Activated CD4-positive, alpha-beta T cell treated with anti-CD3 and anti-CD28 coated beads for 36 hours (primary cell): ENCODE data around the gene ITGB8. TPM values are rescaled to one million over a fixed set of nuclear protein-coding genes. Genes with fewer than 3 reads are reported as not detected.

Experiments used
- ATAC-seq: fragments of 200-7000 bp; cut with Tn5 transposase; one replicate; pipeline ENCODE4 v1.10.0; 2021; ENCODE audit warnings: mild to moderate bottlenecking, moderate library complexity
- CTCF ChIA-PET: fragments of 350-600 bp; sonication (Branson Sonifier 250); formaldehyde crosslinking; loops from one replicate; lab custom pipeline; 2021; ENCODE audit warnings: antibody characterized with exemption; lab: Charles Lee
- POLR2A ChIA-PET: fragments of 350-600 bp; sonication (Branson Sonifier 250); formaldehyde crosslinking; loops from one replicate; lab custom pipeline; 2021; ENCODE audit warnings: antibody characterized with exemption, inconsistent platforms; lab: Charles Lee
- DNase-seq: peaks from one replicate; pipeline ENCODE4 v3.0.0-alpha.2; 2020
- H3K27ac Mint-ChIP-seq: one replicate; pipeline ENCODE4 v1.8.0; 2021; ENCODE audit warnings: mixed read lengths
- H3K27me3 Mint-ChIP-seq: one replicate; pipeline ENCODE4 v1.8.0; 2021; ENCODE audit warnings: mixed read lengths
- H3K36me3 Mint-ChIP-seq: one replicate; pipeline ENCODE4 v1.8.0; 2021; ENCODE audit warnings: low read depth, mixed read lengths
- H3K4me1 Mint-ChIP-seq: one replicate; pipeline ENCODE4 v1.8.0; 2021; ENCODE audit warnings: mixed read lengths
- H3K4me3 Mint-ChIP-seq: one replicate; pipeline ENCODE4 v1.8.0; 2021; ENCODE audit warnings: mild to moderate bottlenecking, moderate library complexity, mixed read lengths
- H3K9me3 Mint-ChIP-seq: one replicate; pipeline ENCODE4 v1.8.0; 2021; ENCODE audit warnings: low read depth, mixed read lengths
- intact Hi-C, 2 experiments: fragments of 100-400 bp; cut with DNase I in 1 of 2; cut with micrococcal nuclease in 1 of 2; formaldehyde crosslinking; loops; one replicate each; pipeline versions ENCODE4 v1.14.2 to v1.15.1; 2022 to 2024; cut with DNase I, micrococcal nuclease
- total RNA-seq, 2 experiments: library from RNA; stranded (reverse); gene quantifications; one replicate each; pipeline ENCODE4 v1.2.3, GENCODE V29; 2021

The ITGB8 gene
- under 1 TPM in 1 of 2 experiments, not detected in 1; 0.07 TPM for total RNA-seq

DNA sequence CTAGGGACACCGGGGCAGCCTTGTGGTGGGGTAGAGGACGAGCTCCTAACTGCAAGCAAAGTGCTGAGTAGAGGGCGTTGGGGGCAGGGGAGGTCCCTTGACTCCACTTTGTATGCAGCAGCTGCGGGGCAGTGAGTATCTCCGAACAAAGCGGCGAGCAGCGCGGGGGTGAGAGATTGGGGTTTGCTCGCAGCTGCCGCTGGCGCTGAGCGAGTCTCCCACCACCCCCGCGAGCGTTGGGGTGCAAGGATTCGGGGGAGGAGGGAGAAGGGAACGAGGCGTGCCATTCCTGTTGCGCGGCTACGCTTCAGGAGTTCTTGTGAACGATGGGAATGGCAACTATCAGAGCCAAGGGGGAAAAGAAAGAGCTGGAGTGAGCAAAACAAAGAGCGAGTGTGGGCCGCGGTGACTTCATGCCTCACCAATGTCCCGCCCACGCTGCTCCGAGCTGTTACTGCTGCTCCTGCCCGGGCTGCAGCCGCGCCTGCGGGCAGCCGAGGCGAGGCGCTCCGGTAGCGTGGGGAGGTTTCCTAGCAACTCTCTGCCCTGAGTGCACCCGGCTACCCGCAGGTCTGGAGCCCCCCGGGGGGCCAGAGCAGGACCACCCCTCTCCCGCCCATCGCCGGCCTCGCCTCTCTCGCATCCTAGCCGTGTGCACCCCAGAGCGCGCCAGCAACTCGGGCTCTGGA is at the start of gene ITGB8:
Gene ITGB8, plus strand, starts transcription at position 662 of the 689 bp plus-strand sequence. CDS start 907 bp downstream, outside the sequence.
- POLR2A ChIA-PET, result interaction anchor here (0.9 kb wide), 1 partner anchor 621 kb away, joined by 3 read pairs; the partner anchor contains the start of gene POLR1F
- DNase-seq, result peak; percentile 92
- peaks cover 50% of the 10 kb centered on the region for H3K27me3 Mint-ChIP-seq
- CTCF ChIA-PET, result interaction anchor here (0.6 to 0.7 kb wide), 3 partner anchors 11 to 621 kb away, joined by 3 read pairs; no protein-coding TSS in a partner anchor
- no peaks in the 10 kb centered on the region for H3K36me3 Mint-ChIP-seq
- H3K9me3 Mint-ChIP-seq, result no peaks in the 10 kb centered on the region
- H3K4me3 Mint-ChIP-seq, result peak within 1 kb of the TSS; percentile 73
- peaks cover 20% of the 10 kb centered on the region for H3K4me1 Mint-ChIP-seq
- H3K27ac Mint-ChIP-seq, result peak within 1 kb of the TSS; percentile 40
- peak; percentile 84 for ATAC-seq
- intact Hi-C loops, result loop anchor here (5.0 kb wide), 3 partner anchors 173 to 1212 kb away; partner anchors contain the start of genes DNAH11 (in 1 of the 2) and POLR1F (in 1 of the 2)

DNA sequence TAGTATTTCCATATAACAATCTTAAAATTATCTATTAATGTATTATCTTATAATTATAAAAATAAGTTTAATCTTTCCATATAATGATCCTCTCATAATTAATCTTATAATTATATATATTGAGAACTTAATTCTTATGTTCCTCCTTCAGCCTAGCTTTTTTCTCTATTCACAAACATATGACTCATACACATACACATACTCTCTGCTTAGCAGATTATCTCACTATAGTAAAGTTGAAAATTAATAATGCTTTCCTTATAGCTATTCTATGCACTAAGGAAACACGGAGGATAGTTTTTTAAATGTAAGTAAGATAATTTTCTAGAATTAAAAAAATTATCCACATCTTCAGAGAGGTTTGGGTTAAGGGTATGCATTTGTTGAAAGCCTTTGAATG is 47.7 kb upstream of the ITGB8 start:
- intact Hi-C loops, result no loop called here
- Mint-ChIP-seq H3K36me3 (no peaks in the 10 kb centered on the region), H3K4me3 (no peak overlapping the region), H3K27ac (no peak overlapping the region), H3K4me1 (no peaks in the 10 kb centered on the region), H3K27me3 (no peaks in the 10 kb centered on the region), H3K9me3 (no peaks in the 10 kb centered on the region)
- no peak for DNase-seq
- POLR2A ChIA-PET, result no interaction called here
- no peak for ATAC-seq
- CTCF ChIA-PET, result no interaction called here

DNA sequence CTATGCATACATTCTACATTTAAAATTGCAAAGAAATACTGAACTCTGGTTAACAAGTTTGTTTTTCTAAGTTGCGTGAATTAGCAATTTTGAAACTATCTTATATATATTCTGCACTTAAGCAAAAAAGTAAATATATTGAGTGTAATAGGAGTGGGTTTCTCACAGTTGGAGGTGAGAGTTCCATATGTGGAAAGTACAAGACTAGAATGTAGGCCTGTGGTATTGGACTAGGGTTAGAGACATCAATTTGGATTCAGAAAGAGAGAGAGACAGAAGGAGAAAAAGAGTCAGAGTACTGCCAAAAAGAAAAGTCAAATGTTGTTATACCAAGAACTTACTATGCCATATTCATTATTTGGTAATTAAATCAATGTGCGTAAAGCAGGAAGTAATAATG is 47.3 kb upstream of the ITGB8 start:
- Mint-ChIP-seq H3K27ac (no peak overlapping the region), H3K4me3 (no peak overlapping the region), H3K27me3 (no peaks in the 10 kb centered on the region), H3K4me1 (no peaks in the 10 kb centered on the region), H3K9me3 (no peaks in the 10 kb centered on the region), H3K36me3 (no peaks in the 10 kb centered on the region)
- intact Hi-C loops, result no loop called here
- ChIA-PET CTCF (no interaction called here), POLR2A (no interaction called here)
- ATAC-seq, result no peak
- no peak for DNase-seq

DNA sequence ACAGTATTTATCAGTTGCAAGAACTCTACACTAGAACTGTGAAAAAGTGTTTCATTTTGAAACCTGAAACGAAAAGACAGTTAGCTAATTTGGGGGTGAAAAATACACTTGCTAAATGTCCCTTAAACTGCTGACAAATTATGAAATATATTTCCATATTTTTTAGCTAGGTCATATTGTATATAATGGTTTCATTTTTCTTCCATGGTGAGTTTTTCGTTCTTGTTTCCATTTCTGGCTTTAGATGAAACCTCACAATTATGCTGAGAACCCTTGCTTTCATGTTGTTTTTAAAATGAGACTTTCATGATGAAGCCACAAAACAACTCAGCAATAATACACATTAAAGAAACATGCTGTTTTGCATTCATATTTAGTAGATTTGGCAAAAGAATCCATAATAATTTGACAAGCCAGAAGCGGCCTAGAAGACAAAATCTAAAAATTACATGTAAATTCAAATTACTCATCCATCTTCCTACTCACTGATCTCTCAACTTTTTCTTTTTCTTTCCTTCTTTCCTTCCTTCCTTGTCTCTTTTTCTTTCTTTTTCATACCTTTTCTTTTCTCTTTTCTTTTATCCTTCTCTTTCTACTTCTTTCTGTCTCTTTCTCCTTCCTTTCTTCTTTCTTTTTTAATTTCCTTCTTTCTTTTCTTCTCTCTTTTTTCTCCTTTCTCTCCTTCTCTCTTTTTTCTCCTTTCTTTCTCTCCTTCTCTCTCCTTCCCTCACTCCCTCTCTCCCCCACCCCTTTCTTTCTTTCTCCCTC is 46.5 kb upstream of the ITGB8 start:
- ATAC-seq (no peak), DNase-seq (no peak)
- intact Hi-C loops, result no loop called here
- Mint-ChIP-seq H3K27ac (no peak overlapping the region), H3K4me3 (no peak overlapping the region), H3K9me3 (no peaks in the 10 kb centered on the region), H3K4me1 (no peaks in the 10 kb centered on the region), H3K27me3 (no peaks in the 10 kb centered on the region), H3K36me3 (no peaks in the 10 kb centered on the region)
- CTCF ChIA-PET, result no interaction called here
- POLR2A ChIA-PET, result no interaction called here

DNA sequence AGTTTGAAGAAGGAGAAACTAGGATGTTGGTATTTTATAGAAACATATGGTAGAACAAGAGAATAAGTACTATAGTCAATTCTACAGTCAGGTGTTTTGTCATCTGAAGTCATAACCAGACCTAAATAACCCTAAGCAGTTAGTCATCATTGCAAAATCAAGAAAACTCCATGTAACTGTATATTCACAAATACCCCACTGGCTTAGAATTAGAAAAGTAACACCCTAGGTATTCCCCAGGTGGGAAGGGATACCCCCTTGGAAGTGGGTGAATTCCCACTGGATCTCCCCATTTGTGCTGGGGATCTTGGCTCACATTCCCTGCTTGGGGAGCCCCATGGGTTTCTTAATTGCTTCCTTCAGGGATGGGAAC is 45.9 kb upstream of the ITGB8 start:
- no peaks in the 10 kb centered on the region for H3K27me3 Mint-ChIP-seq
- no peak overlapping the region for H3K27ac Mint-ChIP-seq
- no peak overlapping the region for H3K4me3 Mint-ChIP-seq
- ChIA-PET CTCF (no interaction called here), POLR2A (no interaction called here)
- intact Hi-C loops, result no loop called here
- H3K36me3 Mint-ChIP-seq, result no peaks in the 10 kb centered on the region
- DNase-seq (no peak), ATAC-seq (no peak)
- no peaks in the 10 kb centered on the region for H3K4me1 Mint-ChIP-seq
- no peaks in the 10 kb centered on the region for H3K9me3 Mint-ChIP-seq

DNA sequence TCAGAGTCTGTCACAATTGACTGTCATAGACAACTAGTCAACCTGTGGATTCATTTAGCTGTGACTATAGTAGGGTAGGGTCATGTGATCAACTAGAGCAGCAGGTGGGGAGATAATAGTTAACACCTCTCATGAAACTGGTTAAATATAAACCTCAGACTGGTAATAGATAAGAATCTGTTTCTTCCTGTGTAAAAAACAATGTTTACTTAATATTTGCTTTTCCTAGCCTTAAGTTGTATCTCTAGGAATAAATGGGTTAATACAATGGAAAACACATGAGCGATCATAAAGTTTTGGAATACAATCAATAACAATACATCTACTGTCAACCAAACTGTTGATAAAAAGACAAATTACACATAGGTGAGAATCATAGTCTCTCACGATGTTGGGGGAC is 43.4 kb upstream of the ITGB8 start:
- H3K27ac Mint-ChIP-seq, result no peak overlapping the region
- no peak for DNase-seq
- ChIA-PET CTCF (interaction anchor here (0.6 kb wide), 1 partner anchor 120 kb away, joined by 3 read pairs; no protein-coding TSS in a partner anchor), POLR2A (no interaction called here)
- H3K27me3 Mint-ChIP-seq, result no peaks in the 10 kb centered on the region
- no peak for ATAC-seq
- no peaks in the 10 kb centered on the region for H3K9me3 Mint-ChIP-seq
- H3K4me3 Mint-ChIP-seq, result no peak overlapping the region
- no peaks in the 10 kb centered on the region for H3K36me3 Mint-ChIP-seq
- intact Hi-C loops, result no loop called here
- H3K4me1 Mint-ChIP-seq, result no peaks in the 10 kb centered on the region

DNA sequence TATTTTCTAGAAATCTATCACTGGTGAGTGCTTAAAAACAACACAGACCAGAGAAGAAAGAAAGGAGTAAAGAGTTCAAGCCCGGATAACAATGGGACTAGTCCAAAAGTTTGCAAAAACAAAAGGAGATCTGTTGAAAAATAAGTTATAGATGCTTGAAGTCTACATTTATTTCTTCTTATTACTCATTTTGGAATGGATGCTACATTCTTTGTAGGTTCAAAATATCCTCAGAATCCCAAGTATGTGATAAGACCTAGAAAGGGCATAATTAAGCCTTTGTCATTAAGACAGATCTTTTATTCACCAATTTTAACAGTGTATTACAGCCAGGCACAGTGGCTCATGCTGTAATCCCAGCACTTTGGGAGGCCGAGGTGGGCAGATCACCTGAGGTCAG is 42.7 kb upstream of the ITGB8 start:
- Mint-ChIP-seq H3K27ac (no peak overlapping the region), H3K27me3 (no peaks in the 10 kb centered on the region), H3K9me3 (no peaks in the 10 kb centered on the region), H3K4me1 (no peaks in the 10 kb centered on the region), H3K4me3 (no peak overlapping the region), H3K36me3 (no peaks in the 10 kb centered on the region)
- intact Hi-C loops, result no loop called here
- no peak for ATAC-seq
- CTCF ChIA-PET, result interaction anchor here (0.6 kb wide), 1 partner anchor 119 kb away, joined by 3 read pairs; no protein-coding TSS in a partner anchor
- POLR2A ChIA-PET, result no interaction called here
- no peak for DNase-seq

DNA sequence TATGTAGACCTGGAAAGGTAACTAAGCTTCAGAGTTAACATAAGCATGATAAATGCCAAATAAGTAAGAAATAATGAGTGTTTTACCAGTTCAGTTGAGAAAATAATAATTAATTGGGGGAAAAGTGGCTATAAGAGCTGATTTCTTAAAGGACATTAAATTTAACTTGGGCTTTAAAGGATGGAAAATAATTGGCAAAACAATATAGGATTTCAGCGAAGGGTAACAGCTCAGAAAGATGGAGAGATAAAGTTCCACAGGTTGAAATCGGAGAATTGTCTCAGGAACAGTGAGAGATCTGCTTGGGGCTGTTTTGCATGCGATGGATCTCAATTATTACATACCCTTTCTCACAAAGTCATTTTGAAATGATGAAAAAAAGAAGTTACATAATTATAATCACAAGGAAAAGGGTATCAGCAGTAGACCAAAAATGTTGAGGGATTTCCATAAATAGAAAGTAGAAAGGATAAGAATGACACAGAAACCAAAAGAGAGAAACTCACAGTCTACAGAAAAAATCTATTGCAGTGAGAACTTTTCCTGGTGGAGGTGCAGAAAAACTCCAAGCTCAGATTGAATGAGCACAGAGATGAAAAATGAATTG is 40.1 kb upstream of the ITGB8 start:
- intact Hi-C loops, result no loop called here
- ATAC-seq, result no peak
- H3K36me3 Mint-ChIP-seq, result no peaks in the 10 kb centered on the region
- H3K9me3 Mint-ChIP-seq, result no peaks in the 10 kb centered on the region
- no peaks in the 10 kb centered on the region for H3K4me1 Mint-ChIP-seq
- ChIA-PET POLR2A (no interaction called here), CTCF (no interaction called here)
- H3K27ac Mint-ChIP-seq, result no peak overlapping the region
- no peak overlapping the region for H3K4me3 Mint-ChIP-seq
- no peak for DNase-seq
- H3K27me3 Mint-ChIP-seq, result no peaks in the 10 kb centered on the region

DNA sequence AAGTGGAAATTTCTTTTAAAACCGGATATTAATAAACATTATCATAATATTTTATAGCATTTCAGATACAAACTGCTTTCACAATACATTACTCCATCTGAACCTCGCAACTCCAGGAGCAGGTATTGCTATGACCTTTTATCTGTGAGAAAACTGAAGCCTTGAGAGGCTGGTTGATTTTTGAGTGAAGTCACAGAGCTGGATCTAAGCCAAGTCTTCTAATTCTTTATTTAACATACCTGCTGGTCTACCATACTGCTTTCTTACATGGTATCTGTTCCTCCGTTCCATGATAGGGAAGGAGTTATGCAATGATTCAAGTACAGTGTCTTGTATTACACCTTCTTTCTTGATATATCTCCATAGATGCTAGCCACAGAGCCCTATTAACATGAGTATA is 37.4 kb upstream of the ITGB8 start:
- Mint-ChIP-seq H3K4me3 (no peak overlapping the region), H3K9me3 (no peaks in the 10 kb centered on the region), H3K27me3 (no peaks in the 10 kb centered on the region), H3K4me1 (no peaks in the 10 kb centered on the region), H3K36me3 (no peaks in the 10 kb centered on the region), H3K27ac (no peak overlapping the region)
- DNase-seq, result no peak
- no peak for ATAC-seq
- ChIA-PET POLR2A (no interaction called here), CTCF (no interaction called here)
- intact Hi-C loops, result no loop called here

DNA sequence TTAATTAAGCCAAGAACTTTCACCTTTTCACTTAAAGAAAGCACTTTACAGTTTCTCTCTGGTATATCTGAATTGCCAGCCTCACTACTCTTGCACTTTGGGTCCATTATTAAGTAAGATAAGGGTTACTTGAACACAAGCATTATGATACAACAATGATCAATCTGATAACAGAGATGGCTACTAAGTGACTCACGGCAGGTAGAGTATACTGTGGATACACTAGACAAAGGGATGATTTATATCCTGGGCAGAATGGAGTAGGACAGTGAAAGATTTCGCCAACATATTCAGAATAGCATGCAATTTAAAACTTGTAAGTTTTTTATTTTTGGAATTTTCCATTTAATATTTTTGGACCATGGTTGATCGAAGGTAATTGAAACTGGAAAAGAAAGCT is 34.3 kb upstream of the ITGB8 start:
- H3K4me1 Mint-ChIP-seq, result peaks cover 6% of the 10 kb centered on the region
- no peaks in the 10 kb centered on the region for H3K27me3 Mint-ChIP-seq
- no peak overlapping the region for H3K4me3 Mint-ChIP-seq
- DNase-seq (no peak), ATAC-seq (no peak)
- no peaks in the 10 kb centered on the region for H3K36me3 Mint-ChIP-seq
- POLR2A ChIA-PET, result no interaction called here
- intact Hi-C loops, result no loop called here
- H3K9me3 Mint-ChIP-seq, result no peaks in the 10 kb centered on the region
- CTCF ChIA-PET, result no interaction called here
- H3K27ac Mint-ChIP-seq, result no peak overlapping the region

DNA sequence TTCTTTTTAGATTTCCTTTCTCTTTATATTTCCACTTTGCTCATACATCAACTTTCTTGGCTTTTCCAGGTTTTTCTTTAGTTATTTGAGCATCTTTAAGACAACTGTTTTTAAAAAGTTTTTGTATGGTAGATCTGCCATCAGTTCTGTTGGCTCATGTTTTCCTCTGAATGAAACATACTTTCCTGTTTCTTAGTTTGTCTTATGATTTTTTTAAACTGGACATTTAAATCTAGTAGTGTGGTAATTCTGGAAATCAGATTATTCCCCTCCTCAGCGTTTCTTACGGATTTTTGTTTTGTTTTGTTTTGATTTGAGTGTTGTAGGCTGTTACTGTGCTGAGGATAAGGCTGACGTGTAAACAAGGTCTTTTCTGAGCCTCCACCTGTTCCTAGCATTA is 33.8 kb upstream of the ITGB8 start:
- H3K27me3 Mint-ChIP-seq, result no peaks in the 10 kb centered on the region
- no peak overlapping the region for H3K27ac Mint-ChIP-seq
- no peak overlapping the region for H3K4me3 Mint-ChIP-seq
- ATAC-seq (no peak), DNase-seq (no peak)
- H3K36me3 Mint-ChIP-seq, result no peaks in the 10 kb centered on the region
- peaks cover 7% of the 10 kb centered on the region for H3K4me1 Mint-ChIP-seq
- ChIA-PET CTCF (no interaction called here), POLR2A (no interaction called here)
- intact Hi-C loops, result no loop called here
- no peaks in the 10 kb centered on the region for H3K9me3 Mint-ChIP-seq
